ENCODE data around the gene RAB6B. TPM values are rescaled to one million over a fixed set of nuclear protein-coding genes. Genes with fewer than 3 reads are reported as not detected.

RAB6B gene
- total RNA-seq, 1 donor from 2014 or later, result 25.7 TPM

GRCh38 chr3:133941415-133941821 lies 45.7 kb upstream of the RAB6B start:
- DNase-seq (ENCODE audit: low spot score), result peak; percentile 63
- Mint-ChIP-seq H3K36me3 (ENCODE audit: low read depth) (no peaks in the 10 kb centered on the region), H3K27ac (ENCODE audit: unreplicated experiment) (no peak overlapping the region), H3K4me1 (ENCODE audit: low read depth) (peaks cover 55% of the 10 kb centered on the region), H3K4me3 (ENCODE audit: unreplicated experiment) (no peak overlapping the region), H3K9me3 (ENCODE audit: low read depth) (no peaks in the 10 kb centered on the region), H3K27me3 (ENCODE audit: low read depth) (peaks cover 2% of the 10 kb centered on the region)
- TF ChIP-seq CTCF (IDR thresholded peaks at IDR 0.05), result peak; percentile 55

GRCh38 chr3:133940536-133940935 lies 44.9 kb upstream of the RAB6B start:
- H3K4me1 Mint-ChIP-seq (ENCODE audit: low read depth), result peaks cover 47% of the 10 kb centered on the region
- H3K27me3 Mint-ChIP-seq (ENCODE audit: low read depth), result peaks cover 2% of the 10 kb centered on the region
- no peak overlapping the region for H3K4me3 Mint-ChIP-seq (ENCODE audit: unreplicated experiment)
- peak; percentile 52 for DNase-seq (ENCODE audit: low spot score)
- TF ChIP-seq CTCF (IDR thresholded peaks at IDR 0.05), result no peak
- H3K36me3 Mint-ChIP-seq (ENCODE audit: low read depth), result no peaks in the 10 kb centered on the region
- H3K9me3 Mint-ChIP-seq (ENCODE audit: low read depth), result no peaks in the 10 kb centered on the region
- H3K27ac Mint-ChIP-seq (ENCODE audit: unreplicated experiment), result no peak overlapping the region

GRCh38 chr3:133939463-133939835 lies 43.8 kb upstream of the RAB6B start:
- no peak overlapping the region for H3K4me3 Mint-ChIP-seq (ENCODE audit: unreplicated experiment)
- H3K27ac Mint-ChIP-seq (ENCODE audit: unreplicated experiment), result no peak overlapping the region
- no peak for TF ChIP-seq CTCF (IDR thresholded peaks at IDR 0.05)
- no peak for DNase-seq (ENCODE audit: low spot score)
- peaks cover 2% of the 10 kb centered on the region for H3K27me3 Mint-ChIP-seq (ENCODE audit: low read depth)
- H3K9me3 Mint-ChIP-seq (ENCODE audit: low read depth), result no peaks in the 10 kb centered on the region
- peaks cover 36% of the 10 kb centered on the region for H3K4me1 Mint-ChIP-seq (ENCODE audit: low read depth)
- H3K36me3 Mint-ChIP-seq (ENCODE audit: low read depth), result no peaks in the 10 kb centered on the region

GRCh38 chr3:133938770-133939462 lies 43.2 kb upstream of the RAB6B start:
- peak; percentile 49 for TF ChIP-seq CTCF (IDR thresholded peaks at IDR 0.05)
- Mint-ChIP-seq H3K4me1 (ENCODE audit: low read depth) (peaks cover 30% of the 10 kb centered on the region), H3K9me3 (ENCODE audit: low read depth) (no peaks in the 10 kb centered on the region), H3K27ac (ENCODE audit: unreplicated experiment) (no peak overlapping the region), H3K27me3 (ENCODE audit: low read depth) (peaks cover 2% of the 10 kb centered on the region), H3K36me3 (ENCODE audit: low read depth) (no peaks in the 10 kb centered on the region), H3K4me3 (ENCODE audit: unreplicated experiment) (no peak overlapping the region)
- DNase-seq (ENCODE audit: low spot score), result peak; percentile 46

- DNase-seq (ENCODE audit: low spot score), result peak; percentile 63
- Mint-ChIP-seq H3K27ac (ENCODE audit: unreplicated experiment) (no peak overlapping the region), H3K27me3 (ENCODE audit: low read depth) (peaks cover 2% of the 10 kb centered on the region), H3K4me1 (ENCODE audit: low read depth) (peaks cover 22% of the 10 kb centered on the region), H3K9me3 (ENCODE audit: low read depth) (no peaks in the 10 kb centered on the region), H3K36me3 (ENCODE audit: low read depth) (no peaks in the 10 kb centered on the region), H3K4me3 (ENCODE audit: unreplicated experiment) (no peak overlapping the region)
- peak; percentile 42 for TF ChIP-seq CTCF (IDR thresholded peaks at IDR 0.05)
Observed at GRCh38 chr3:133937756-133938601, 42.3 kb upstream of the RAB6B start.
